ENCODE measurements around the gene BNC2.

The BNC2 gene

GRCh38 chr9:16405421-16405820, 465.0 kb downstream of the BNC2 start:
- Histone ChIP-seq H3K36me3 (ENCODE audit: insufficient read depth, low read length) (no peaks in the 10 kb centered on the region), H2AFZ (ENCODE audit: low read length) (no peak overlapping the region), H3K9me3 (ENCODE audit: low read length) (no peaks in the 10 kb centered on the region), H3K27ac (ENCODE audit: low read depth, low read length, poor library complexity, severe bottlenecking) (no peak overlapping the region), H3K9me2 (ENCODE audit: low read depth, low read length) (no peaks in the 10 kb centered on the region), H3K4me2 (ENCODE audit: low read length) (no peak overlapping the region), H3K9ac (ENCODE audit: low read length) (no peak overlapping the region), H3K4me3 (ENCODE audit: low read depth, low read length, poor library complexity, severe bottlenecking) (no peak overlapping the region), H3K4me1 (ENCODE audit: insufficient read depth, low read length, severe bottlenecking) (no peaks in the 10 kb centered on the region), H4K20me1 (ENCODE audit: insufficient read depth, low read length) (no peaks in the 10 kb centered on the region), H3F3A (ENCODE audit: insufficient read depth, low read length) (no peaks in the 10 kb centered on the region), H3K27me3 (ENCODE audit: insufficient read depth, low read length) (peaks cover 4% of the 10 kb centered on the region; the same call in 1 of the 2 replicates), H3K79me2 (ENCODE audit: insufficient read depth, low read length) (no peaks in the 10 kb centered on the region)
- TF ChIP-seq EZH2 (IDR thresholded peaks at IDR 0.05; ENCODE audit: borderline replicate concordance, low read length), result no peak
- no peak for TF ChIP-seq CTCF (IDR thresholded peaks at IDR 0.05; ENCODE audit: low read length)

GRCh38 chr9:16401701-16402100, 468.8 kb downstream of the BNC2 start:
- Histone ChIP-seq H3K36me3 (ENCODE audit: insufficient read depth, low read length) (no peaks in the 10 kb centered on the region), H3F3A (ENCODE audit: insufficient read depth, low read length) (no peaks in the 10 kb centered on the region), H3K9me3 (ENCODE audit: low read length) (no peaks in the 10 kb centered on the region), H3K27me3 (ENCODE audit: insufficient read depth, low read length) (peaks cover 4% of the 10 kb centered on the region; the same call in 1 of the 2 replicates), H3K4me1 (ENCODE audit: insufficient read depth, low read length, severe bottlenecking) (no peaks in the 10 kb centered on the region), H3K27ac (ENCODE audit: low read depth, low read length, poor library complexity, severe bottlenecking) (no peak overlapping the region), H4K20me1 (ENCODE audit: insufficient read depth, low read length) (no peaks in the 10 kb centered on the region), H2AFZ (ENCODE audit: low read length) (no peak overlapping the region), H3K4me2 (ENCODE audit: low read length) (no peak overlapping the region), H3K79me2 (ENCODE audit: insufficient read depth, low read length) (no peaks in the 10 kb centered on the region), H3K9ac (ENCODE audit: low read length) (no peak overlapping the region), H3K9me2 (ENCODE audit: low read depth, low read length) (no peaks in the 10 kb centered on the region), H3K4me3 (ENCODE audit: low read depth, low read length, poor library complexity, severe bottlenecking) (no peak overlapping the region)
- TF ChIP-seq EZH2 (IDR thresholded peaks at IDR 0.05; ENCODE audit: borderline replicate concordance, low read length), result no peak
- no peak for TF ChIP-seq CTCF (IDR thresholded peaks at IDR 0.05; ENCODE audit: low read length)

GRCh38 chr9:16398691-16399090, 471.8 kb downstream of the BNC2 start:
- H3K27ac ChIP-seq (ENCODE audit: low read depth, low read length, poor library complexity, severe bottlenecking), result no peak overlapping the region
- TF ChIP-seq EZH2 (IDR thresholded peaks at IDR 0.05; ENCODE audit: borderline replicate concordance, low read length) (no peak), CTCF (IDR thresholded peaks at IDR 0.05; ENCODE audit: low read length) (no peak)
- no peaks in the 10 kb centered on the region for H3K9me2 ChIP-seq (ENCODE audit: low read depth, low read length)
- no peaks in the 10 kb centered on the region for H3K4me1 ChIP-seq (ENCODE audit: insufficient read depth, low read length, severe bottlenecking)
- no peak overlapping the region for H2AFZ ChIP-seq (ENCODE audit: low read length)
- H3K79me2 ChIP-seq (ENCODE audit: insufficient read depth, low read length), result no peaks in the 10 kb centered on the region
- H3K9me3 ChIP-seq (ENCODE audit: low read length), result no peaks in the 10 kb centered on the region
- peaks cover 4% of the 10 kb centered on the region; the same call in 1 of the 2 replicates for H3K27me3 ChIP-seq (ENCODE audit: insufficient read depth, low read length)
- H4K20me1 ChIP-seq (ENCODE audit: insufficient read depth, low read length), result no peaks in the 10 kb centered on the region
- no peaks in the 10 kb centered on the region for H3F3A ChIP-seq (ENCODE audit: insufficient read depth, low read length)
- no peak overlapping the region for H3K4me3 ChIP-seq (ENCODE audit: low read depth, low read length, poor library complexity, severe bottlenecking)
- H3K4me2 ChIP-seq (ENCODE audit: low read length), result no peak overlapping the region
- H3K36me3 ChIP-seq (ENCODE audit: insufficient read depth, low read length), result no peaks in the 10 kb centered on the region
- no peak overlapping the region for H3K9ac ChIP-seq (ENCODE audit: low read length)
